ENCODE data around the gene MORN3. TPM values are rescaled to one million over a fixed set of nuclear protein-coding genes. Genes with fewer than 3 reads are reported as not detected.
A peak's percentile ranks its signal among the peaks of the same experiment; 100 is the strongest.
"Not testable (repeated sequence)": the region's sequence is repeated elsewhere in the genome, so short reads cannot be mapped to it uniquely, and the experiment has no call there.

MORN3 gene
- total RNA-seq, 1 experiment from 2014 or later, result 0.75 TPM

DNA sequence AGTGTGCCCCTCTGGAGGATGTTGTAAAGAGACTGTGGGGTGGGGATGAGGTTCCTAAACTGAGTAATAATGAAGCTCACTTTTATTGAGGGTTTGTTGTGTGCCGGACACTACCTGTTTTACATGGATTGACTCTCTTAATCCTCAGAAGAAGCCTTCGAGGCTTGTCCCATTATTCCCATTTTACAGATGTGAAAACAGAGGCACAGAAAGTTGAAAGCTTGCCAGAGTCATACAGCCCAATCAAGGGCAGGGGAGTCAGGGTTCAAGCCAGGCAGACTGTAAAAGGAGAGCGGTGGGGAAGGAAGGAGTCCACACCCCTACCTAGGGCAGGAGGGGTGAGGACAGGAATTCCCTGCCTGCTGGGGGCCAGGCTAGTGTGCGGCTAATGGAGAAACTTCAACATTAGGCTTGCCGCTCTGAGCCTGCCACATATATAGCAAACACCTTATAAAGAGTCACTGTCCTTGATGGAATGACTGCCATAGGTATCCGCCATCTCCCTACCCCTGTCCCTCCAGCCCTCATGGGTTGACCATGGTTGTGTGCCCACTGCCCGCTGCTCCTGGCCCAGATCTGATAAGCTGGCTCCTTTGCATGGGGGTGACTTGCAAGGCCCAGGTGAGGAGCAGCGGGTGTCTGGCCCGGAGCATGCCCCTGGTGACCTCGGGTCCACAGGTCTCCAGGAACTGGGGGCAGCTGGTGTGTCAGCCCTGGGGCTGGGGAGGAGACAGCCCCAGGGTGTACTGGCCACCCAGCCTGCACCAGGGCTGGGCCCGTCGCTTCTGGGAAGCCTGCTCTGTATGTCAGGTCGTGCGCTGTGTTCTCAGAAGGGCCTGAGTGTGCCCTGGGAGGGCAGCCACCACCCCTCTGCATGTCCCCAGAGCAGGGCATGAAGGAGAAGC is 30.9 kb downstream of the MORN3 start:
- H3K4me3 ChIP-seq, result no peak overlapping the region
- H3K27me3 ChIP-seq, result no peaks in the 10 kb centered on the region
- H3K27ac ChIP-seq, result no peak overlapping the region
- no peaks in the 10 kb centered on the region for H3K9me3 ChIP-seq (replicated peaks)
- no peaks in the 10 kb centered on the region for H3K36me3 ChIP-seq
- peaks cover 8% of the 10 kb centered on the region for H3K4me1 ChIP-seq
- no peak for DNase-seq

DNA sequence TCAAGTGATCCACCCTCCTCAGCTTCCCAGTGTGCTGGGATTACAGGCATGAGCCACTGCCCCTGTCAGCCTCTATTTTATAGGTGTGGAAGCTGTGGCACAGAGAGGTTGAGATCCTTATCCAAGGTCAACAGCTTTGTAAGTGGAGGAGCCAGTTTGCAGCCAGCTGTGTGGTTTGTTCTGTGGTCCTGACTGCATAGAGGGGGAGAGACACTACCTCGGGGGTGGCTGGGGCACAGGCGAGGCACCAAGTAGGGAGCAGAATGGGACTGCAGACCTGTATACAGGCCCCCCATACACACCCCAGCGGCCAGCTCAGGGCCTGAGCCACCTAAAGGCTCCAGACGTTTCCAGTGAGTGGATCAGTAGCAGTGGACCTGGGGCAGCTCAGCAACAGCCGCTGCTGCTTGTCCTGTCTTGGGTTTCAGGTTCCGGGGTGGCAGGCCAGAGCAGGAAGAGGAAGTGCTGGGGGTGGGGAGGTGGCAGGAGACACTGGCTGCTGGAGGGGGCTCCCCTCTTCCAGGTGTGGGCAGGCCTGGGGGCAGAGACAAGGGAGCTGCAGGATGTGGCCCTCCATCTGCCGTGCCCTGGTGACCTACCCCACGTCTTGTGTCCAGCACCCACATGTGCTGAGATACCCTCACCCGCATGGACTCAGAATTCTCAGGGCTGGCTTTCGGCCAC is 32.1 kb downstream of the MORN3 start:
- Histone ChIP-seq H3K9me3 (replicated peaks) (no peaks in the 10 kb centered on the region), H3K27me3 (no peaks in the 10 kb centered on the region), H3K27ac (no peak overlapping the region), H3K4me1 (peaks cover 18% of the 10 kb centered on the region), H3K36me3 (no peaks in the 10 kb centered on the region), H3K4me3 (no peak overlapping the region)
- no peak for DNase-seq

DNA sequence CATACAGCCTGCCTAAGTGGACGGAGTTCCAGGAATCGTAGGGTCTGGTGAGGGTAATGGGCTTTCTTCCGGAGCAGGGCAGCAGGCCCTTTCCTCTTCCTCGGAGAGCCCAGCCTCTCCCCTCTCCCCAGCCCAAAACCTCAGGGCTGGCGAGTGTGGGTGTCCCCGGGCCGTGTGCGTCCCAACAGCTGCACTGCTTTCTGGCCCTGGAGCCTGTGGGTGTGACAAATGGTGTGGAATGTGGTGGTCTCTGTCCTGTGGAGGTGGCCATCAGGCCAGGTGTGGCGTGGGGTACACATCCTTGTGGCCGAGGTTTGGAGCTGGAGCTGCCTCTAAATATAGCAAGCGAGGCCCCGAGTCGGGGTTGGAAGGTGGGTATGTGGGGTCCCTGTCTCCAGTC is 34.6 kb downstream of the MORN3 start:
- Histone ChIP-seq H3K9me3 (replicated peaks) (no peaks in the 10 kb centered on the region), H3K27ac (peak overlapping the region; percentile 92), H3K4me1 (peaks cover 20% of the 10 kb centered on the region), H3K36me3 (no peaks in the 10 kb centered on the region), H3K27me3 (no peaks in the 10 kb centered on the region), H3K4me3 (peak overlapping the region; percentile 52)
- peak; percentile 81 to 86 for DNase-seq

DNA sequence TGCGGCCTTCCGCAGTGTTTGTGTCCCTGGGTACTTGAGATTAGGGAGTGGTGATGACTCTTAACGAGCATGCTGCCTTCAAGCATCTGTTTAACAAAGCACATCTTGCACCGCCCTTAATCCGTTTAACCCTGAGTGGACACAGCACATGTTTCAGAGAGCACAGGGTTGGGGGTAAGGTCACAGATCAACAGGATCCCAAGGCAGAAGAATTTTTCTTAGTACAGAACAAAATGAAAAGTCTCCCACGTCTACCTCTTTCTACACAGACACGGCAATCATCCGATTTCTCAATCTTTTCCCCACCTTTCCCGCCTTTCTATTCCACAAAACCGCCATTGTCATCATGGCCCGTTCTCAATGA is 35.6 kb downstream of the MORN3 start:
- not testable (repeated sequence) for H3K9me3 ChIP-seq (replicated peaks); H3K27me3 ChIP-seq; DNase-seq; H3K36me3 ChIP-seq
- H3K4me3 ChIP-seq, result peak overlapping the region; percentile 52
- H3K27ac ChIP-seq, result peak overlapping the region; percentile 92
- peaks cover 23% of the 10 kb centered on the region for H3K4me1 ChIP-seq

DNA sequence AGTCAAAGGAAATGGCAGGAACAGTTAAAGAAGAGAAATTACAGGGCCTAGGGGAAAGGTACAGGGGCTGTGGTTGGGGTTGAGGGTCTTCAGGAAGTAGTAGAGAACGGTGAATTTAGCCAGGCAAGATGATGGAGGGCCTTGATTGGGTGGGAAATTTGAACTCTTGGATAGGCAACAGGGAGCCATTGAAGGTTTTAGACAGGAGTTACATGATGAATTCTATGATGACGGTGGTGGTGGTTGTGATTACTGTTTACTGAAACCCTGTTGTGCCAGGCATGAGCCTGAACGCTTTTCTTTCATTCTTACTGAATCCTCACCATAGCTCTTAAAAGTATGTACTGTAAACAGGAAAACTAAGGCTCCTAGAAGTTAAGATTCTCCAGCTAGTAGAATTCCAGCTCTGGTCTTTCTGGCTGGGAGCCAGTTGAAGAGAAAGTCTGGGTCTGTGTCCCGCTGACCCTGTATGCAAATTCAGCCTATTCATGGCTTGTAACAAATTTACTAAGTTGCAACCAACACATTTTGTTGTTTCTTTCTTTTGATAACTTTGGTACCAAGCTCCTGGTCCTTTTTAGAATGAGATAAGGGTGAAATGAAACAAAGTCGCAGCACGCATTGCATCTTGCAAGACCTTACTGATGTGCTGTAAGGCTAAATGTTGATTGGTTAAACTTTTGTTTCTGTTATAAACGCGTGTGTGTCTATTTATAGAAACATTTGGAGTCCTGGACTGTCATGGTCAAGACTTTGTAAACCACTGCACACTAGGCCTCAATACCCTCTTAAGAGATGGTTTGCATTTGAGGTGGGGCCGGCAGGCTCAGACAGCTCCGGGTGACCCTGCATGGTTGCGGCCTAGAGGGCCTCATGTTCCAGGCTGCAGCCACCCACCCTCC is 37.1 kb downstream of the MORN3 start:
- no peak overlapping the region for H3K4me3 ChIP-seq
- no peaks in the 10 kb centered on the region for H3K9me3 ChIP-seq (replicated peaks)
- H3K27me3 ChIP-seq, result no peaks in the 10 kb centered on the region
- peaks cover 26% of the 10 kb centered on the region for H3K4me1 ChIP-seq
- no peak for DNase-seq
- peak overlapping the region; percentile 92 for H3K27ac ChIP-seq
- no peaks in the 10 kb centered on the region for H3K36me3 ChIP-seq

DNA sequence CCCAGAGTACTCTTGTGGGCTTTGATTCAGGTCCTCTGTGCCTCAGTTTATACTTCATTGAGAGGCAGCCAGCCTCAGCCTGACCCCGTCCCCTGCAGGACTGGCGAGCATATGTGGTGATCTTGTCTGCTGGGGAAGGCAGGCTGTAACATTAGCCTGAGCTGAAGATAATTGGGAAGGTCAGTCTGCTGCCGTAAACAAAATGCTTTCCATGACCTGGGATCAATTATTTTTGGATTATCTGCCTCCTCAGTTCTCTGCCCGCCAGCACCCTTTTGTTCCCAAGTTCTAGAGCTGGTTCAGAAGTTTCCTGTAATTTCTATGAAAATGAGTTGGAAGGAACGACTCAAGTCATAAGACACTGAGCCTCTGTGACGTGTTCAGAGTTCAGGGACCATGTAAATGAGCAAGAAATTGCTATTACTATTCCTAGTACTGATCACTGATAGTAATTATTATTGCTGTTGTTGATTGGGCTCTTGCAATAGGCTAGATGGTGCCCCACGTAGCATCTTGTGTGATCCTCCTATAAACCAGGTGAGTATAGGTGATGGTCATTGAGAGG is 38.6 kb downstream of the MORN3 start:
- Histone ChIP-seq H3K27me3 (no peaks in the 10 kb centered on the region), H3K4me3 (no peak overlapping the region), H3K4me1 (peaks cover 26% of the 10 kb centered on the region), H3K36me3 (no peaks in the 10 kb centered on the region), H3K9me3 (replicated peaks) (no peaks in the 10 kb centered on the region), H3K27ac (no peak overlapping the region)
- DNase-seq, result no peak

DNA sequence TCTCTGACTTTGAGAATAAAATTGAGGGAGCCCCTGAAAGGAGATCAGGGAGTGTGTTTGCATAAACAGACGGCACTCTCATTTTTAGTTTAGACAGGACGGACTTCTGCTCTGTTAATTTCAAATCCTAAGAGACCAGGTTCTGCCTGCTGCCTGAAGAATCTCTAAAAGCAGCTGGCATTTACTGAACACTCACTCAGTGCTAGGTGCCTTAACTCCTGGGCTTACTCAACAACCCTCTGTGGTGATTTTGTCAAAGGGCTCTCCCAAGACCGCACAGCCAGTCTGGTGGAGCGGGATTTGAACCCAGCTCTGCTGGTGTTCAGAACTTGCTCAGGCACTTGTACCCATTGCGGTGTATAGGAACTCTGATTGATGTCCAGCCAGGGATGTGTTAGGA is 40.9 kb downstream of the MORN3 start:
- Histone ChIP-seq H3K36me3 (no peaks in the 10 kb centered on the region), H3K4me1 (peaks cover 22% of the 10 kb centered on the region), H3K4me3 (no peak overlapping the region), H3K27ac (no peak overlapping the region), H3K9me3 (replicated peaks) (no peaks in the 10 kb centered on the region), H3K27me3 (no peaks in the 10 kb centered on the region)
- no peak for DNase-seq

DNA sequence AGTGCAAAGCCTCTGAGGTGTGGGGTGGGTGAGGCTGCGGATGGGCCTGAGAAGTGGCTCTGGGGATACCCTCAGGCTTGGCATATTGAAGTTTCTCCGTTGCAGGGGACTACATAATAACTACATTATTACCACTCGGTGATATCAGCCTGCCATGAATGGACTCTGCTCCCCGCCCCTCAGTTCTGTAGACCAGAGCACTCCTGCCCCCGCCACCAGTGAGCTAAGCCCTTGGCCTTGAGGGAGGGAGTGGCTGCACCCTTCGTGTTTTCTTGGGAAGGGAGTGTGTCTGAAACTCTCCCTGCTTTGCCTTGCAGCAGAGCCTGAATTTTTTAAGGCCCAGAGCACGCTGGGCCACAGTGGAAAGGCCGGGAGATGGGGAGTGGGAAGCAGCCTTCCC is 41.4 kb downstream of the MORN3 start:
- no peaks in the 10 kb centered on the region for H3K27me3 ChIP-seq
- no peak overlapping the region for H3K27ac ChIP-seq
- H3K4me3 ChIP-seq, result peak overlapping the region; percentile 72
- DNase-seq, result no peak
- no peaks in the 10 kb centered on the region for H3K9me3 ChIP-seq (replicated peaks)
- H3K36me3 ChIP-seq, result no peaks in the 10 kb centered on the region
- H3K4me1 ChIP-seq, result peaks cover 19% of the 10 kb centered on the region

DNA sequence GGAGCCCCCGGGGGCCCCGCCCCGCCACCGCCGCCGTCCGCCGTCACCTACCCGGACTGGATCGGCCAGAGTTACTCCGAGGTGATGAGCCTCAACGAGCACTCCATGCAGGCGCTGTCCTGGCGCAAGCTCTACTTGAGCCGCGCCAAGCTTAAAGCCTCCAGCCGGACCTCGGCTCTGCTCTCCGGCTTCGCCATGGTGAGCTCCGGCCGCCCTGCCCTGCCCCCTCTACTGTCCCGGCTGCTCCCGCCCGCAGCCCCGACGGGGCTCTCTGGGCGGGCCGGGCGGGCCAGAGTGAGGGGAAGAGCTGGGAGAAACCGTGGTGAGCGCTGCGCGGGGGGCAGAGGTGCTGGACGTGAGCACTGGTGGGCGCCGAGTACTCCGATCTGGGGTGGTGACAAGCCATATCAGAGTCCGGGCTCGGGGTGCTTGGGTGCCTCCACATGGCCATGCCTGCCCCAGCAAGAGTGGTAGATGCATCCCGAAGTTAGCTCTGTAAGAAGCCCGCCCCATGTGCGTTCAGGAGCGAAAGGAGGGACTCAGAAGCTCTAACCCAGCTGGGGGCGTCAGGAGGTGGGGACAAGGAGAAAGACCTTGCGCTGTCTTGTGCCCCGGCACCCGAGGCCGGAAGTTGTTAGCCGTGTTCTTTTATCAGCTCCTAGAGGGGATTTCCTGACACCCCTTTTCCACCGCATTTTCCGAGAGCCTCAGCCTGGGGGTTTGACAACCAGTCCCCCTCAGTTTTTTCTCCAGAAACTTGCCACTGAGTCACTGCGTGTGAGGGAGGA is 42.4 kb downstream of the MORN3 start:
- peak; percentile 80 to 81 for DNase-seq
- no peaks in the 10 kb centered on the region for H3K27me3 ChIP-seq
- no peaks in the 10 kb centered on the region for H3K9me3 ChIP-seq (replicated peaks)
- H3K4me3 ChIP-seq, result peak overlapping the region; percentile 72
- peak overlapping the region; percentile 55 for H3K27ac ChIP-seq
- no peaks in the 10 kb centered on the region for H3K36me3 ChIP-seq
- H3K4me1 ChIP-seq, result peaks cover 11% of the 10 kb centered on the region; the same call in 1 of the 2 replicates

DNA sequence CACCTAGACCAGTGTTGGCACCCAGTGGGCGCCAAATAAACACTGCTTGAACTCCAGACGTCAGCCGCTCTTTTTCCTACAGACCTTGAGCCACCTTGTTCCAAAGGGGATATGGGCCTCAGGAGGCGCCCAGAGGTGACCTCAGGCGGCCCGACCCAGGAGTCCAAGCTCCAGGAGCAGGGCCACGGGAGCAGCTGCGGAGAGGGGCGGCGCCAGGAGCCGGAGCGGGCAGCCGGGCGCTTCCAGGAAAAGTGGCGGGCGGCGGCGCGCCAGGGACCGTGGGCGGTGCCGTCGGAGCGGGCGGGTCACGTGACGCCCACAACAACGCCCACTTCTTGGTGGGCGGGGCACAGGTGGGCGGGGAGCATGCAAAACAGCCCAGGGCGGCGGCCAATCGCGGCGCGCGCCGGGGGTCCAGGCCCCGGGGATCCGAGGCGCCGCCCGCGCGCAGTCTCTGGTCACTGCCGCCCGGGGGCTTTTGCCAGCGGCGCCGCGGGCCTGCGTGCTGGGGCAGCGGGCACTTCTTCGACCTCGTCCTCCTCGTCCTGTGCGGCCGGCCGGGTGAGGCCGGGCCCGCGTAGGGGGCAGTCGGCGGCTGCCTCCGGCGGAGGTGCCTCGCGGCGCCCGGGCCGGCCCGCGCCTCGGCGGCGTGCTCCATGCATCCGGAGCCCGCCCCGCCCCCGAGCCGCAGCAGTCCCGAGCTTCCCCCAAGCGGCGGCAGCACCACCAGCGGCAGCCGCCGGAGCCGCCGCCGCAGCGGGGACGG is 43.2 kb downstream of the MORN3 start, which contains the start of gene ORAI1:
ORAI1 (plus strand) TSS at position 444 of the 766 bp plus-strand sequence.
- Histone ChIP-seq H3K27me3 (no peaks in the 10 kb centered on the region), H3K36me3 (no peaks in the 10 kb centered on the region), H3K9me3 (replicated peaks) (no peaks in the 10 kb centered on the region), H3K4me3 (peak within 1 kb of the TSS; percentile 72), H3K27ac (peak within 1 kb of the TSS; percentile 55), H3K4me1 (peaks cover 11% of the 10 kb centered on the region; the same call in 1 of the 2 replicates)
- peak; percentile 95 to 96 for DNase-seq

DNA sequence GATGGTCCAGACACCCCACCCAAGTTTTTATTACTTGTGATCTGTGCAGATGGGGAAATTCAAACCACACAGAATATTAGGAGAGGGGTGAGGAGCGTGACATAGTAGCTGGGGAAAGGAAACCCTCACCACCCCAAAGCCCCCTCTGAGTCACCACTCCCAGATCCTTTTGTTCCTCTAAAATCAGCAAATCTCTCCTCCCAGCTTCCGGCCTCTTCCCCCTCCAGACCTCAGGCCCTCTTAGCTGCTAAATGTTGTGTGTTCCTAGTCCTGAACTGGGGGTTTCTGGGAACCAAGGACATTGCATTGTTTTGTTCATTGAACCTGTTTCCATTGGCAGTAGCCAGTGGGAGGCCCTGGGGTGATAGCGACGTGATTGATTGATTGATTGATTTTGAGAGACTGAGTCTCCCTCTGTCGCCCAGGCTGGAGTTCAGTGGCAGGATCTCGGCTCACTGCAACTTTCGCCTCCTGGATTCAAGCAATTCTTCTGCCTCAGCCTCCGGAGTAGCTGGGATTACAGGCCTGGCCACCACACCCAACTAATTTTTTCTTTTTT is 49.0 kb downstream of the MORN3 start:
- Histone ChIP-seq H3K27me3 (no peaks in the 10 kb centered on the region), H3K4me3 (no peak overlapping the region), H3K27ac (no peak overlapping the region), H3K9me3 (replicated peaks) (no peaks in the 10 kb centered on the region), H3K36me3 (no peaks in the 10 kb centered on the region), H3K4me1 (peaks cover 9% of the 10 kb centered on the region; the same call in 1 of the 2 replicates)
- peak in 1 of 2 experiments; percentile 64 for DNase-seq

DNA sequence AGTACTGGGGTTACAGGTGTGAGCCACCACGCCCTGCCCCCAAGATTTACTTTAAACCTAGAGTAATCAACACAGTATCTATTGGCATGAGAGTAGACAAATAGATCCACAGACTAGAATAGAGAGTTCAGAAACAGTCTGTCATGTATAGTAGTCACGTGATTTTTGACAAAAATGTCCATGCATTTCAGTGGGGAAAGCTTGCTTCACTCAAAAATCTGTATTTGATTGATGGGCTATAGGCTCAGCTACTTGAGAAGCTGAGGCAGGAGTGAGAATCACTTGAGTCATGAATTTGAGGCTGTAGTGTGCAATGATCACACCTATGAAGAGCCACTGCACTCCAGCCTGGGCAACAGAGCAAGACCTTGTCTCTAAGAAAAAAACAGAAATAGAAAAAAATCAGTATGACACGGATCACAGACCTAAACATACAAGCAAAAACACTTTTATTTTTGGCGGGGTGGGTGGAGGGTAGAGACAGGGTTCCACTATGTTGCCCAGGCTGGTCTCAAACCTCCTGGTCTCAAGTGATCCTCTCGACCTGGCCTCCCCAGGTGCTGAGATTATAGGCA is 50.7 kb downstream of the MORN3 start:
- H3K9me3 ChIP-seq (replicated peaks), result no peaks in the 10 kb centered on the region

More for the DNA sequence above, 50.7 kb downstream of the MORN3 start:
- Histone ChIP-seq H3K36me3 (no peaks in the 10 kb centered on the region), H3K27ac (no peak overlapping the region), H3K4me3 (no peak overlapping the region), H3K27me3 (no peaks in the 10 kb centered on the region), H3K4me1 (peaks cover 4% of the 10 kb centered on the region; the same call in 1 of the 2 replicates)
- no peak for DNase-seq

All from SJCRH30 (cell line).